ENCODE results near the gene GLIPR2.

GLIPR2 gene

GRCh38 chr9:36190388-36191289 lies 54.1 kb downstream of the GLIPR2 start, which contains the start of gene CLTA (continued):
- TF ChIP-seq ZSCAN18 (tag by site-specific recombination; IDR thresholded peaks at IDR 0.05), result no peak
- TF ChIP-seq ZBTB6 (tag by site-specific recombination; IDR thresholded peaks at IDR 0.05), result no peak
- TF ChIP-seq ZBTB11 (tag by site-specific recombination; conservative IDR thresholded peaks at IDR 0.05; ENCODE audit: low read depth), result peak; percentile 93
- no peak for TF ChIP-seq ZNF350 (tag by site-specific recombination; IDR thresholded peaks at IDR 0.05)
- TF ChIP-seq PBX3 (CRISPR knock-in tag; IDR thresholded peaks at IDR 0.05), result no peak
- TF ChIP-seq ZNF626 (tag by site-specific recombination; IDR thresholded peaks at IDR 0.05), result no peak
- 0 out of 2 replicates have a peak, but pooled peaks have one; percentile 50 for TF ChIP-seq ZXDB (tag by site-specific recombination; IDR thresholded peaks at IDR 0.05)
- no peak for TF ChIP-seq TRIM28 (IDR thresholded peaks at IDR 0.05; ENCODE audit: borderline replicate concordance, low read length)
- no peak for TF ChIP-seq PRDM2 (tag by site-specific recombination; IDR thresholded peaks at IDR 0.05; ENCODE audit: borderline replicate concordance)
- TF ChIP-seq ZNF138 (tag by site-specific recombination; IDR thresholded peaks at IDR 0.05; ENCODE audit: borderline replicate concordance), result no peak
- no peak for TF ChIP-seq KLF10 (tag by site-specific recombination; IDR thresholded peaks at IDR 0.05)
- no peak for TF ChIP-seq ZNF513 (tag by site-specific recombination; IDR thresholded peaks at IDR 0.05)
- TF ChIP-seq MYNN (tag by site-specific recombination; IDR thresholded peaks at IDR 0.05; ENCODE audit: borderline replicate concordance), result no peak; the same call in 1 of the 2 replicates
- TF ChIP-seq ZNF623 (tag by site-specific recombination; IDR thresholded peaks at IDR 0.05), result no peak
- TF ChIP-seq ZNF114 (tag by site-specific recombination; IDR thresholded peaks at IDR 0.05), result no peak
- TF ChIP-seq ZNF768 (tag by site-specific recombination; IDR thresholded peaks at IDR 0.05), result no peak
- TF ChIP-seq ZNF610 (tag by site-specific recombination; IDR thresholded peaks at IDR 0.05; ENCODE audit: borderline replicate concordance), result peak; percentile 96
- TF ChIP-seq ATF2 (tag by site-specific recombination; IDR thresholded peaks at IDR 0.05; ENCODE audit: low read depth), result no peak
- no peak for TF ChIP-seq ZNF404 (tag by site-specific recombination; IDR thresholded peaks at IDR 0.05)
- peak; percentile 93 for TF ChIP-seq ZBTB48 (tag by site-specific recombination; IDR thresholded peaks at IDR 0.05)

Measured in HEK293 (cell line).